K562 (cell line): Measurements from ENCODE around the gene SNCB. TPM values are rescaled to one million over a fixed set of nuclear protein-coding genes. Genes with fewer than 3 reads are reported as not detected.

Experiments used
- ATAC-seq: fragments of 200-7000 bp; cut with Tn5 transposase; 3 replicates; pipeline ENCODE4 v1.9.1; 2020; ENCODE audit warnings: moderate library complexity
- BruUV-seq: library from RNA; stranded (reverse); fragments of 400-500 nt; replicated peaks from 2 replicates; lab custom pipeline; 2021; lab: Mats Ljungman, UMichigan
- CTCF ChIA-PET: fragments of 300-600 bp; formaldehyde crosslinking; extraction: SDS; loops from one replicate; lab custom pipeline; 2021; ENCODE audit warnings: low intra/inter-chr PET ratio; lab: Yijun Ruan, JAX
- POLR2A ChIA-PET: fragments of 300-600, 350-650 bp; sonication (Branson Sonifier 250); formaldehyde crosslinking; extraction: SDS; loops from one replicate; lab custom pipeline; 2021; ENCODE audit warnings: antibody characterized with exemption, inconsistent platforms; lab: Yijun Ruan, JAX
- DNase-seq, 4 experiments: peaks; one replicate each; pipeline versions ENCODE4 v3.0.0 to v3.0.0-alpha.2; 2011 to 2018; ENCODE audit warnings: low spot score in 3 of 4, mixed read lengths in 3 of 4; ENCODE audit errors: extremely low read depth in 1 of 4
- FAIRE-seq: peaks from 2 replicates; lab custom pipeline; 2011; peaks lifted over from hg19 to GRCh38; lab: Jason Lieb, UNC
- H2AFZ ChIP-seq: 2 replicates; pipeline ENCODE4 v1.6.0; 2011; ENCODE audit warnings: low read depth, low read length, control low read depth, inconsistent platforms
- H3K27ac ChIP-seq: fragments of 200-600 bp; 3 replicates; pipeline ENCODE4 v1.8.0; 2011; ENCODE audit warnings: low read depth, mild to moderate bottlenecking, control low read depth, inconsistent platforms, low read length, moderate library complexity, mixed read lengths; ENCODE audit errors: extremely low read depth
- H3K27me3 ChIP-seq, 2 experiments: fragments of 300-600 bp in 1 of 2; 2 replicates in 1 of 2; 3 replicates in 1 of 2; pipeline versions ENCODE4 v1.6.0 to v1.8.0; 2011; ENCODE audit warnings: inconsistent platforms in 2 of 2, low read length in 2 of 2, mild to moderate bottlenecking in 1 of 2, mixed read lengths in 1 of 2, moderate library complexity in 1 of 2; ENCODE audit not compliant: control insufficient read depth in 2 of 2, insufficient read depth in 2 of 2
- H3K36me3 ChIP-seq: fragments of 300-600 bp; 3 replicates; pipeline ENCODE4 v1.8.0; 2011; ENCODE audit warnings: mild to moderate bottlenecking, low read length, inconsistent platforms; ENCODE audit not compliant: control insufficient read depth, insufficient read depth
- H3K4me1 ChIP-seq, 2 experiments: fragments of 200-600 bp in 1 of 2; replicated peaks in 1 of 2; 2 replicates in 1 of 2; 3 replicates in 1 of 2; pipeline versions ENCODE4 v1.5.1 to v1.8.0; 2011; ENCODE audit warnings: inconsistent platforms in 2 of 2, low read length in 2 of 2, mild to moderate bottlenecking in 1 of 2, mixed read lengths in 1 of 2, moderate library complexity in 1 of 2; ENCODE audit not compliant: control insufficient read depth in 2 of 2, insufficient read depth in 2 of 2
- H3K4me2 ChIP-seq: 2 replicates; pipeline ENCODE4 v1.6.1; 2011; ENCODE audit warnings: low read length, control low read depth, inconsistent platforms, mixed read lengths; ENCODE audit not compliant: insufficient read depth
- H3K4me3 ChIP-seq: fragments of 200-600 bp; sonication (generic), shearing (Covaris generic); 2 replicates; pipeline ENCODE4 v1.5.1; 2016; ENCODE audit warnings: control low read depth, inconsistent platforms
- H3K79me2 ChIP-seq: fragments of 200-600 bp; 3 replicates; pipeline ENCODE4 v1.8.0; 2011; ENCODE audit warnings: low read length, inconsistent platforms; ENCODE audit not compliant: control insufficient read depth, insufficient read depth
- H3K9ac ChIP-seq, 2 experiments: 2 replicates each; pipeline versions ENCODE4 v1.6.0 to v1.6.1; 2011; ENCODE audit warnings: low read depth in 2 of 2, low read length in 2 of 2, control low read depth in 1 of 2, inconsistent platforms in 1 of 2, mild to moderate bottlenecking in 1 of 2, mixed read lengths in 1 of 2; ENCODE audit not compliant: insufficient read depth in 1 of 2
- H3K9me1 ChIP-seq: one replicate; pipeline ENCODE4 v1.6.0; 2011; ENCODE audit warnings: inconsistent platforms, mild to moderate bottlenecking, low read length, moderate library complexity; ENCODE audit not compliant: control insufficient read depth, insufficient read depth
- H3K9me3 ChIP-seq: replicated peaks from 2 replicates; pipeline ENCODE4 v1.5.1; 2011; ENCODE audit warnings: low read depth, low read length, inconsistent platforms; ENCODE audit not compliant: control insufficient read depth, insufficient read depth
- H4K20me1 ChIP-seq: replicated peaks from 2 replicates; pipeline ENCODE4 v1.6.1; 2011; ENCODE audit warnings: low read length, inconsistent platforms, mixed read lengths; ENCODE audit not compliant: control insufficient read depth, insufficient read depth
- CXXC5 ChIP-seq: fragments of 250-450 bp; sonication (Bioruptor Pico); IDR thresholded peaks from 2 replicates; pipeline ENCODE4 v1.8.0; 2022; ENCODE audit warnings: inconsistent platforms, mild to moderate bottlenecking, moderate library complexity
- TAF9B ChIP-seq: fragments of 450-650 bp; IDR thresholded peaks from 2 replicates; pipeline ENCODE4 v1.6.1; 2018; ENCODE audit warnings: mild to moderate bottlenecking; ENCODE audit not compliant: partially characterized antibody
- TBL1XR1 ChIP-seq, 2 experiments: IDR thresholded peaks; 2 replicates each; pipeline ENCODE4 v1.6.1; 2012; ENCODE audit warnings: improper control_type of control experiment in 2 of 2, low read length in 2 of 2, mild to moderate bottlenecking in 1 of 2
- WGBS: fragments of 100-300 bp; shearing (Covaris generic); methylation state at CpG from one replicate; pipeline ENCODE4 v1.1.6; 2016; ENCODE audit warnings: low coverage, mixed read lengths; ENCODE audit not compliant: insufficient coverage; ENCODE audit errors: missing lambda C conversion rate; 5-methylcytosine and 5-hydroxymethylcytosine counted together
- in situ Hi-C: fragments of 300-500 bp; cut with MboI; formaldehyde crosslinking; loops from 4 replicates; pipeline ENCODE4 v1.15.0; 2018; ENCODE audit warnings: inconsistent platforms, mixed read lengths
- intact Hi-C: fragments of 100-400 bp; cut with micrococcal nuclease; formaldehyde crosslinking; loops from 2 replicates; pipeline ENCODE4 v1.14.2; 2022
- polyA plus RNA-seq, 8 experiments: library from polyadenylated mRNA; depleted of rRNA in 4 of 8; stranded (reverse) in 5 of 8; unstranded in 3 of 8; fragments of >200 nt; fragmentation: Nextera tagmentation in 2 of 8; fragmentation: Illumina TruSeq in 1 of 8; extraction: Ambion mirVana in 2 of 8; extraction: Trizol in 1 of 8; gene quantifications; 2 replicates each; pipeline versions ENCODE4 v1.2.1 to v1.2.3, GENCODE V29; 2011 to 2014; ENCODE audit warnings: inconsistent platforms in 1 of 8, missing spikeins in 1 of 8
- total RNA-seq, 7 experiments: library from RNA; depleted of rRNA in 6 of 7; stranded (reverse); fragments of >200 nt in 6 of 7; fragmentation: Illumina TruSeq in 2 of 7; extraction: Trizol in 2 of 7; gene quantifications; 2 replicates each; pipeline versions ENCODE4 v1.2.1 to v1.2.3, GENCODE V29; 2011 to 2021; ENCODE audit warnings: low replicate concordance in 1 of 7
- TF ChIP-seq, protein P1 (sequence below): fragments of 450-650 bp; formaldehyde crosslinking; IDR thresholded peaks from 2 replicates; pipeline ENCODE4 v1.4.0; 2022; ENCODE audit warnings: missing genetic modification characterization
- TF ChIP-seq, protein P2 (sequence below), 2 experiments: fragments of 450-650 bp in 1 of 2; sonication (generic) in 1 of 2; formaldehyde crosslinking; conservative IDR thresholded peaks; 2 replicates each; pipeline versions ENCODE4 v1.4.0 to v1.8.1; 2020 to 2022; ENCODE audit warnings: mild to moderate bottlenecking in 1 of 2, missing genetic modification reagents in 1 of 2

Gene SNCB
- total and polyA plus RNA-seq, 9 of the 15 experiments (the other 6 are each of a cell fraction or from before 2014, with no cell fraction given): not detected

DNA sequence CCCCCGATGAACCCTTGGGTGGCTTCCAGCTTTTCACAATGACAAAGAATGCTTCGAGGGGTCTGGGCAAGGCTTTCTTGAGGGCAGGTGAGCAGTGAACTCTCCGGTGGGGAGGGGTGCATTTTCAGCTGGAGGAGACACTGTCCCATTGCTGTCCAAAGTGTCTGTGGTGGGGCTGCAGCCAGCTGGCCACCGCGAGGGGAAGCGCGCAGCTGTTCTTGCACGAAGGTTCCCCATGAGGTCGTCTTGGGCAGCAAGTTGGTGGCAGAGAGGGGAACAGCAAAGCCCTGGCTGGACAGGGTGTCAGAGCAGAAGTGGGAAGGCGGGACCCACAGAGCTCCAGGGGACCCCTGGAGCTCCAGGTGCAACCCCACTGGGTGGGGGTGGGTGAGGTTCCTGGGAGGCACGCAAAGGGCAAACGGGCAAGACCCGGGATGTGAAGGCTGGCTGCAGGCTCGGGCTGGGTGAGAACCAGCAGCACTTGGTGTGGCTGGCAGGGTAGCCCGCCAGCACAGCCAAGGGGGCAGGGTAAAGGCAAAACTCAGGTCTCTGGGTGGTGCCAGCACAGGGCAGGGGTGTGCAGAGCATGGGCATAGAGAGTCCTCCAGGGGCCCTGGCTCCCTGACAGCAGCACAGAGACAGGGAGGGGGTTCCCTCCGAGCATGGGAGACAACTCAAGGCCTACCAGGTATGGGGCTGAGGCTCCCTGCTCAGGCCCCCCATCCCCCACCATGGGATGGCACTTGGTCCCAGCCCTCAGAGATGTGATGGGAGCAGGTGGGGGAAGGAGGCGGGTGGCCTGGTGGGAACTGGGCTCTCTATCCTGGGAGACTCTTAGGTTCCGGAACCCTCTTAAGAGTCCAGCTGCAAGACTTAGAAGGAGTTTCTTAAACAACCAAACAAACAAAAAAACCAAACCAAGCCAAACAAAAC is 43.6 kb upstream of the SNCB start:
- WGBS: 39% methylated on average over 18 of the region's 18 CpGs
- Histone ChIP-seq H3K9ac (0 out of 4 replicates have a peak overlapping the region, but pooled peaks of 1 of the 2 experiments have one; percentile 39), H3K4me2 (no peak overlapping the region), H4K20me1 (no peaks in the 10 kb centered on the region; the same call in 1 of the 2 replicates), H3K27me3 (peaks cover 13 to 20% of the 10 kb centered on the region in 2 experiments; a peak in 4 of 5 replicates), H3K27ac (no peak overlapping the region), H3K79me2 (no peaks in the 10 kb centered on the region), H2AFZ (no peak overlapping the region), H3K4me3 (no peak overlapping the region)
- intact Hi-C loops (no loop called here), in situ Hi-C loops (no loop called here)
- DNase-seq: no peak
- no peak for FAIRE-seq
- POLR2A ChIA-PET: interaction anchor here (0.6 to 1.0 kb wide), 2 partner anchors 66 to 261 kb away, joined by 3 read pairs; no protein-coding TSS in a partner anchor
- no peak for ATAC-seq
- TF ChIP-seq CXXC5 (CRISPR knock-in tag): no peak
- TF ChIP-seq, protein P1, sequence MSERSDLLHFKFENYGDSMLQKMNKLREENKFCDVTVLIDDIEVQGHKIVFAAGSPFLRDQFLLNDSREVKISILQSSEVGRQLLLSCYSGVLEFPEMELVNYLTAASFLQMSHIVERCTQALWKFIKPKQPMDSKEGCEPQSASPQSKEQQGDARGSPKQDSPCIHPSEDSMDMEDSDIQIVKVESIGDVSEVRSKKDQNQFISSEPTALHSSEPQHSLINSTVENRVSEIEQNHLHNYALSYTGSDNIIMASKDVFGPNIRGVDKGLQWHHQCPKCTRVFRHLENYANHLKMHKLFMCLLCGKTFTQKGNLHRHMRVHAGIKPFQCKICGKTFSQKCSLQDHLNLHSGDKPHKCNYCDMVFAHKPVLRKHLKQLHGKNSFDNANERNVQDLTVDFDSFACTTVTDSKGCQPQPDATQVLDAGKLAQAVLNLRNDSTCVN (CRISPR knock-in tag): no peak
- TF ChIP-seq, protein P2, sequence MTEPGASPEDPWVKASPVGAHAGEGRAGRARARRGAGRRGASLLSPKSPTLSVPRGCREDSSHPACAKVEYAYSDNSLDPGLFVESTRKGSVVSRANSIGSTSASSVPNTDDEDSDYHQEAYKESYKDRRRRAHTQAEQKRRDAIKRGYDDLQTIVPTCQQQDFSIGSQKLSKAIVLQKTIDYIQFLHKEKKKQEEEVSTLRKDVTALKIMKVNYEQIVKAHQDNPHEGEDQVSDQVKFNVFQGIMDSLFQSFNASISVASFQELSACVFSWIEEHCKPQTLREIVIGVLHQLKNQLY (CRISPR knock-in tag; conservative IDR thresholded peaks at IDR 0.05): no peak
- no peak for TF ChIP-seq TBL1XR1 (IDR thresholded peaks at IDR 0.05; ENCODE audit: low read length in 2 of 2)
- no peak for TF ChIP-seq TAF9B
- TF ChIP-seq, all 486 proteins: peak for 0
- Histone ChIP-seq H3K9me1 (no peaks in the 10 kb centered on the region), H3K36me3 (no peaks in the 10 kb centered on the region), H3K4me1 (peaks cover 18 to 25% of the 10 kb centered on the region in 2 experiments), H3K9me3 (no peaks in the 10 kb centered on the region)
- CTCF ChIA-PET: no interaction called here
- BruUV-seq: no TSS peak
